Measurements from ENCODE around the gene LY6G6F.

Gene LY6G6F

GRCh38 chr6:31706599-31706998, at the start of gene LY6G6F:
LY6G6F (plus strand) TSS chr6:31706866; CDS start chr6:31706907, 41 bp downstream.
- no peak for DNase-seq (ENCODE audit: low spot score)

GRCh38 chr6:31657406-31658157, 49.1 kb upstream of the LY6G6F start:
- DNase-seq (ENCODE audit: low spot score) = no peak

- no peak for DNase-seq (ENCODE audit: low spot score)
These were observed 48.4 kb upstream of the LY6G6F start for GRCh38 chr6:31658158-31658688.

- DNase-seq (ENCODE audit: low spot score) = no peak
These were observed 47.5 kb upstream of the LY6G6F start for GRCh38 chr6:31658983-31659648.

GRCh38 chr6:31659649-31660380, 46.9 kb upstream of the LY6G6F start:
- DNase-seq (ENCODE audit: low spot score) = no peak

GRCh38 chr6:31660381-31661261, 46.0 kb upstream of the LY6G6F start, which contains the start of gene C6orf47:
C6orf47 (minus strand) TSS chr6:31660778; CDS start chr6:31659947, 831 bp downstream.
- peak; percentile 86 for DNase-seq (ENCODE audit: low spot score)

- DNase-seq (ENCODE audit: low spot score) = no peak
These were observed 45.2 kb upstream of the LY6G6F start for GRCh38 chr6:31661262-31662123.

GRCh38 chr6:31662124-31662723, 44.4 kb upstream of the LY6G6F start:
- DNase-seq (ENCODE audit: low spot score) = no peak

GRCh38 chr6:31663126-31663960, 43.3 kb upstream of the LY6G6F start:
- DNase-seq (ENCODE audit: low spot score) = no peak

GRCh38 chr6:31663961-31664789, 42.5 kb upstream of the LY6G6F start:
- peak; percentile 27 for DNase-seq (ENCODE audit: low spot score)

GRCh38 chr6:31664790-31665500, 41.7 kb upstream of the LY6G6F start, which contains the start of gene GPANK1:
GPANK1 (minus strand) TSS chr6:31664997; CDS start chr6:31664478, 519 bp downstream.
- peak; percentile 96 for DNase-seq (ENCODE audit: low spot score)

- peak; percentile 97 for DNase-seq (ENCODE audit: low spot score)
These were observed 40.9 kb upstream of the LY6G6F start, which contains the start of gene CSNK2B for GRCh38 chr6:31665501-31666336. CSNK2B (plus strand) TSS chr6:31666080; CDS start chr6:31666832, 752 bp downstream.

GRCh38 chr6:31666337-31666965, 40.2 kb upstream of the LY6G6F start:
- no peak for DNase-seq (ENCODE audit: low spot score)

- no peak for DNase-seq (ENCODE audit: low spot score)
These were observed 37.0 kb upstream of the LY6G6F start, which contains the start of gene LY6G5B for GRCh38 chr6:31669676-31670075. LY6G5B (plus strand) TSS chr6:31669976; CDS start chr6:31670951, 975 bp downstream.

GRCh38 chr6:31676322-31676903, 30.3 kb upstream of the LY6G6F start:
- DNase-seq (ENCODE audit: low spot score) = no peak
